ENCODE measurements around the gene NOCT.

- TF ChIP-seq EZH2 (IDR thresholded peaks at IDR 0.05; ENCODE audit: borderline replicate concordance) (no peak), CTCF (IDR thresholded peaks at IDR 0.05; ENCODE audit: poor library complexity) (no peak), EZH2phosphoT487 (IDR thresholded peaks at IDR 0.05; ENCODE audit: low read depth, severe bottlenecking, unreplicated experiment) (no peak)
Measured at GRCh38 chr4:139011225-139011950, 4.2 kb upstream of the NOCT start.

Measured in hepatocyte (in vitro differentiated cells).